Bronchial epithelial cell (primary cell): ENCODE measurements around the gene ZC3H12C. TPM values are rescaled to one million over a fixed set of nuclear protein-coding genes. Genes with fewer than 3 reads are reported as not detected.

Experiments
- DNase-seq: peaks from one replicate; pipeline ENCODE4 v3.0.0-alpha.2; 2010; ENCODE audit warnings: low read depth
- FAIRE-seq: peaks from 2 replicates; lab custom pipeline; 2011; peaks lifted over from hg19 to GRCh38; lab: Jason Lieb, UNC
- H3K27me3 ChIP-seq: 2 replicates; pipeline ENCODE4 v1.5.1; 2011; ENCODE audit warnings: low read length; ENCODE audit not compliant: control insufficient read depth, insufficient read depth
- H3K36me3 ChIP-seq: 2 replicates; pipeline ENCODE4 v1.5.1; 2011; ENCODE audit warnings: low read length; ENCODE audit not compliant: control insufficient read depth, insufficient read depth
- H3K4me3 ChIP-seq: 2 replicates; pipeline ENCODE4 v1.5.1; 2011; ENCODE audit warnings: mild to moderate bottlenecking, low read depth, low read length, control low read depth
- CTCF ChIP-seq: IDR thresholded peaks from 2 replicates; pipeline ENCODE4 v1.5.1; 2011; ENCODE audit warnings: mild to moderate bottlenecking, moderate library complexity, low read length, control low read depth, inconsistent platforms; ENCODE audit not compliant: insufficient read depth, severe bottlenecking
- total RNA-seq: library from RNA; depleted of rRNA; stranded (reverse); fragments of >200 nt; gene quantifications from 2 replicates; pipeline ENCODE4 v1.2.1, GENCODE V29; 2014

Gene ZC3H12C
- total RNA-seq, 1 donor from 2014 or later: 5.3 TPM

- no peak for DNase-seq
- FAIRE-seq: no peak
- Histone ChIP-seq H3K4me3 (no peak overlapping the region), H3K36me3 (no peaks in the 10 kb centered on the region), H3K27me3 (no peaks in the 10 kb centered on the region)
- no peak for TF ChIP-seq CTCF
Measured at GRCh38 chr11:110110854-110111253, 17.7 kb downstream of the ZC3H12C start.

- H3K4me3 ChIP-seq: no peak overlapping the region
- TF ChIP-seq CTCF: no peak
- no peaks in the 10 kb centered on the region for H3K36me3 ChIP-seq
- FAIRE-seq (no peak), DNase-seq (no peak)
- H3K27me3 ChIP-seq: no peaks in the 10 kb centered on the region
Measured at GRCh38 chr11:110112457-110112856, 19.3 kb downstream of the ZC3H12C start.

DNA sequence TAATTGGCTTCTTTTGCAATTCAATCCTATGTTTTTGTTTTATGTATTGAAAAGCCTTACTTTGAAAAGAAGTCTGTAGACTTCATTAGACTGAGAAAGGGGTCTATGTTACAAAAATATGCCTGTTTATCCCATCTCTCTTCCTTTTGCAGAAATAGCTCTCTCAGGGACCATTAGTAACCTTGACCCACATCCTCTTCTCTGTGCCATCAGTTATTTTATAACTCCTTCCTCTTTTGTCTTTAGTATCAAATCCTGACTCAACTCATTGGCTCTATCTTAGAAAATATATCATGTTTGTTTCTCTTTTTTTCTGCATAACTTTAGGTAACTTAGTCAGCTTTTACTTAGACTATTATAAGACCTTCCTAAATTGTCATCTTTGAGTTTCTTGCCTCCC is 20.3 kb downstream of the ZC3H12C start:
- DNase-seq: no peak
- no peak for TF ChIP-seq CTCF
- FAIRE-seq: no peak
- Histone ChIP-seq H3K4me3 (no peak overlapping the region), H3K27me3 (no peaks in the 10 kb centered on the region), H3K36me3 (no peaks in the 10 kb centered on the region)

DNA sequence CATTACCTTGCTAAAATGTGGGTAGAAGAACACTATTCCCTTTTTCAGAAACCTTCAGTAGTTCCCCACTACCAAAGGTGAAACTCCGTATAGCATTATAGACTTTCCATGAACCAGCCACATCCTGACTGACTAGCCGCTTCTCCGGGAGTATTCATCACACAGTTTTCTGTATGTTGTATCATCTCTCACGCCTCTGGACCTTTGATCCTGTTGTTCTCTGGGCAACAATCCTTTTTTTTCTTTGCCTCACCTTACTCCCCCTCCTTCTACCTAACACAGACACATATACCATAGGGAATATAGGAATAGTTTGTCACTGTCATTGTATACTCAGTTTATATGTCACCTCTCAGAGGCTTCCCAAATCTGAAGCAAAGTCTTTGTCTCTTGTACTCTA is 20.8 kb downstream of the ZC3H12C start:
- no peak for FAIRE-seq
- Histone ChIP-seq H3K4me3 (no peak overlapping the region), H3K36me3 (no peaks in the 10 kb centered on the region), H3K27me3 (no peaks in the 10 kb centered on the region)
- TF ChIP-seq CTCF: no peak
- DNase-seq: no peak

DNA sequence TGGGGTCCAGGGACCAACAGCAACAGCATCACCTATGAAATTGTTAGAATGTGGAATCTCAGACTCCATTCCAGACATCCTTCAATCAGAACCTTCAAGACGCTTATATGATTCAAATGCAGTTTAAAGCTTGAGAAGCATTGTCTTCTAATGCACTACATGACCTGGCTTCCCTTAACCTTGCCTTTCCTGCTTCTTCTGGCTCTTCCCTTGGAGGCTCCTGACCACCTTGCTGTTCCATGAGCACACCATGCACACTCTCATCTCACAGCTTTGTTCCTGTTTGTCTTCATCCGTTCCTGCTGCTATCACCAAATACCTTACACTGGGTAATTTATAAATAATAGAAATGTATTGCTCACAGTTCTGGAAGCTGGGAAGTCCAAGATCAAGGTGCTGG is 26.1 kb downstream of the ZC3H12C start:
- DNase-seq: no peak
- FAIRE-seq: peak; percentile 43
- no peaks in the 10 kb centered on the region for H3K36me3 ChIP-seq
- no peak overlapping the region for H3K4me3 ChIP-seq
- H3K27me3 ChIP-seq: no peaks in the 10 kb centered on the region
- no peak for TF ChIP-seq CTCF

- H3K36me3 ChIP-seq: no peaks in the 10 kb centered on the region
- FAIRE-seq (no peak), DNase-seq (peak; percentile 49)
- no peak overlapping the region for H3K4me3 ChIP-seq
- no peaks in the 10 kb centered on the region for H3K27me3 ChIP-seq
- no peak for TF ChIP-seq CTCF
Measured at GRCh38 chr11:110121204-110121603, 28.0 kb downstream of the ZC3H12C start.
